HCT116 (cell line): ENCODE data around the gene NAT9. TPM values are rescaled to one million over a fixed set of nuclear protein-coding genes. Genes with fewer than 3 reads are reported as not detected.

Source experiments
- ATAC-seq: fragments of 200-7000 bp; cut with Tn5 transposase; 2 replicates; pipeline ENCODE4 v1.9.1; 2020; ENCODE audit warnings: mild to moderate bottlenecking, moderate library complexity
- BruUV-seq: library from RNA; stranded (reverse); fragments of 400-500 nt; replicated peaks from 2 replicates; lab custom pipeline; 2021; lab: Mats Ljungman, UMichigan
- CTCF ChIA-PET: fragments of 300-600 bp; sonication (Branson Sonifier 250); formaldehyde crosslinking; loops from one replicate; lab custom pipeline; 2021; ENCODE audit warnings: antibody characterized with exemption; lab: Charles Lee
- POLR2A ChIA-PET: fragments of 300-600, 350-600 bp; sonication (Branson Sonifier 250); formaldehyde crosslinking; loops from one replicate; lab custom pipeline; 2021; ENCODE audit warnings: antibody characterized with exemption; lab: Charles Lee
- RAD21 ChIA-PET, 2 experiments: fragments of 300-600 bp; sonication (Branson Sonifier 250); formaldehyde crosslinking; loops; one replicate each; lab custom pipeline; 2023; ENCODE audit warnings: low total read pairs in 2 of 2; ENCODE audit not compliant: uncharacterized antibody in 2 of 2, unreplicated experiment in 2 of 2, low non-redundant PET in 1 of 2; lab: Charles Lee
- DNase-seq: peaks from one replicate; pipeline ENCODE4 v3.0.0-alpha.2; 2010; ENCODE audit warnings: low read depth, low spot score
- H2AFZ ChIP-seq: fragments of 200-600 bp; shearing (Covaris generic), sonication (generic); 2 replicates; pipeline ENCODE4 v1.6.1; 2017; ENCODE audit warnings: low read depth, mixed run types, mixed read lengths, antibody characterized with exemption, low read length; ENCODE audit not compliant: poor library complexity, severe bottlenecking
- H3K27ac ChIP-seq: 2 replicates; pipeline ENCODE4 v1.5.1; 2012; ENCODE audit warnings: low read depth, low read length
- H3K27me3 ChIP-seq: fragments of 200-600 bp; sonication (generic); 2 replicates; pipeline ENCODE4 v1.6.1; 2016; ENCODE audit warnings: mixed run types, low read length, mixed read lengths; ENCODE audit not compliant: insufficient read depth
- H3K36me3 ChIP-seq, 2 experiments: fragments of 200-500 bp in 1 of 2; fragments of 200-600 bp in 1 of 2; sonication (Bioruptor generic) in 1 of 2; sonication (generic) in 1 of 2; 2 replicates each; pipeline versions ENCODE4 v1.5.1 to v1.6.1; 2014 to 2016; ENCODE audit warnings: low read length in 2 of 2, inconsistent platforms in 1 of 2, mixed read lengths in 1 of 2, mixed run types in 1 of 2; ENCODE audit not compliant: insufficient read depth in 2 of 2, control insufficient read depth in 1 of 2
- H3K4me1 ChIP-seq, 2 experiments: fragments of 200-600 bp in 1 of 2; sonication (generic) in 1 of 2; 2 replicates each; pipeline versions ENCODE4 v1.5.1 to v1.6.1; 2012 to 2017; ENCODE audit warnings: low read length in 2 of 2, inconsistent platforms in 1 of 2, mild to moderate bottlenecking in 1 of 2, mixed read lengths in 1 of 2, mixed run types in 1 of 2, moderate library complexity in 1 of 2; ENCODE audit not compliant: insufficient read depth in 2 of 2, control insufficient read depth in 1 of 2
- H3K4me2 ChIP-seq: fragments of 200-600 bp; sonication (generic); 2 replicates; pipeline ENCODE4 v1.6.1; 2017; ENCODE audit warnings: mixed run types, low read length, mixed read lengths
- H3K4me3 ChIP-seq, 2 experiments: fragments of 200-600 bp in 1 of 2; sonication (generic) in 1 of 2; replicated peaks in 1 of 2; 2 replicates each; pipeline ENCODE4 v1.5.1; 2011 to 2016; ENCODE audit warnings: low read length in 2 of 2, control low read depth in 1 of 2, low read depth in 1 of 2, mild to moderate bottlenecking in 1 of 2, mixed read lengths in 1 of 2, mixed run types in 1 of 2
- H3K79me2 ChIP-seq: fragments of 200-600 bp; sonication (generic); 2 replicates; pipeline ENCODE4 v1.6.1; 2017; ENCODE audit warnings: mild to moderate bottlenecking, mixed run types, low read length, moderate library complexity, mixed read lengths; ENCODE audit not compliant: insufficient read depth
- H3K9ac ChIP-seq: fragments of 200-600 bp; sonication (generic); 2 replicates; pipeline ENCODE4 v1.6.1; 2016; ENCODE audit warnings: low read length, mixed read lengths
- H3K9me2 ChIP-seq: fragments of 200-600 bp; sonication (generic), shearing (Covaris generic); 2 replicates; pipeline ENCODE4 v1.6.1; 2017; ENCODE audit warnings: mixed run types, mild to moderate bottlenecking, moderate library complexity; ENCODE audit not compliant: insufficient read depth
- H3K9me3 ChIP-seq, 2 experiments: fragments of 200-500 bp in 1 of 2; fragments of 200-600 bp in 1 of 2; sonication (Bioruptor generic) in 1 of 2; sonication (generic) in 1 of 2; 2 replicates each; pipeline ENCODE4 v1.6.1; 2014 to 2017; ENCODE audit warnings: low read length in 2 of 2, mixed read lengths in 2 of 2, inconsistent platforms in 1 of 2, low read depth in 1 of 2, mild to moderate bottlenecking in 1 of 2, mixed run types in 1 of 2, moderate library complexity in 1 of 2; ENCODE audit not compliant: control insufficient read depth in 1 of 2, insufficient read depth in 1 of 2
- H4K20me1 ChIP-seq: fragments of 200-600 bp; sonication (generic), shearing (Covaris generic); 2 replicates; pipeline ENCODE4 v1.6.1; 2017; ENCODE audit warnings: mixed run types, mild to moderate bottlenecking, moderate library complexity; ENCODE audit not compliant: insufficient read depth
- ATF3 ChIP-seq: IDR thresholded peaks from 2 replicates; pipeline ENCODE4 v1.6.1; 2012
- CBX3 ChIP-seq: IDR thresholded peaks from 2 replicates; pipeline ENCODE4 v1.6.1; 2012; ENCODE audit warnings: low read depth
- CTCF ChIP-seq, 3 experiments: fragments of 200-600 bp in 1 of 3; sonication (generic) in 1 of 3; IDR thresholded peaks in 2 of 3; conservative IDR thresholded peaks in 1 of 3; 2 replicates each; pipeline ENCODE4 v1.5.1; 2012 to 2017; ENCODE audit warnings: low read depth in 2 of 3, low read length in 2 of 3, antibody characterized with exemption in 1 of 3, borderline replicate concordance in 1 of 3, control low read depth in 1 of 3, mild to moderate bottlenecking in 1 of 3, mixed read lengths in 1 of 3, mixed run types in 1 of 3, moderate library complexity in 1 of 3; ENCODE audit not compliant: insufficient read depth in 1 of 3
- ELF1 ChIP-seq: IDR thresholded peaks from 2 replicates; pipeline ENCODE4 v1.6.1; 2012; ENCODE audit warnings: low read depth, borderline replicate concordance
- RAD21 ChIP-seq: IDR thresholded peaks from 2 replicates; pipeline ENCODE4 v1.6.1; 2012; ENCODE audit warnings: low read depth, mild to moderate bottlenecking
- SIN3A ChIP-seq: IDR thresholded peaks from 2 replicates; pipeline ENCODE4 v1.6.1; 2012; ENCODE audit warnings: low read depth
- SP1 ChIP-seq: IDR thresholded peaks from 2 replicates; pipeline ENCODE4 v1.6.1; 2012; ENCODE audit warnings: low read depth
- SRF ChIP-seq: IDR thresholded peaks from 2 replicates; pipeline ENCODE4 v1.6.1; 2012; ENCODE audit warnings: low read depth
- TCF7L2 ChIP-seq: IDR thresholded peaks from 2 replicates; pipeline ENCODE4 v1.7.0; 2011; ENCODE audit warnings: borderline replicate concordance, inconsistent platforms; ENCODE audit not compliant: insufficient read depth, insufficient read length; ENCODE audit errors: extremely low read depth
- YY1 ChIP-seq: IDR thresholded peaks from 2 replicates; pipeline ENCODE4 v1.6.1; 2011; ENCODE audit warnings: low read length, low read depth, moderate library complexity, mild to moderate bottlenecking; ENCODE audit not compliant: insufficient replicate concordance; ENCODE audit errors: extremely low read depth
- ZFX ChIP-seq: fragments of 450-650 bp; IDR thresholded peaks from 2 replicates; pipeline ENCODE4 v1.6.1; 2017
- intact Hi-C: fragments of 100-400 bp; cut with micrococcal nuclease; formaldehyde crosslinking; loops from 2 replicates; pipeline ENCODE4 v1.10.0; 2022
- total RNA-seq: library from RNA; stranded (reverse); gene quantifications from one replicate; pipeline ENCODE4 v1.2.1, GENCODE V29; 2021; ENCODE audit not compliant: unreplicated experiment

Gene NAT9
- total RNA-seq, 1 experiment from 2014 or later, result 88.7 TPM

GRCh38 chr17:74799097-74799496 lies 23.0 kb upstream of the NAT9 start:
- Histone ChIP-seq H3K36me3 (peaks cover 4 to 8% of the 10 kb centered on the region in 2 experiments; a peak in 2 of 4 replicates), H3K4me3 (no peak overlapping the region), H3K9ac (no peak overlapping the region), H3K9me3 (no peaks in the 10 kb centered on the region), H3K9me2 (no peaks in the 10 kb centered on the region), H2AFZ (no peak overlapping the region), H3K4me2 (no peak overlapping the region), H3K27ac (no peak overlapping the region), H3K79me2 (no peaks in the 10 kb centered on the region), H3K4me1 (peaks cover 0 to 10% of the 10 kb centered on the region in 2 experiments; a peak in 1 of 4 replicates), H3K27me3 (no peaks in the 10 kb centered on the region), H4K20me1 (no peaks in the 10 kb centered on the region)
- no peak for DNase-seq
- TF ChIP-seq TCF7L2, result no peak
- TF ChIP-seq SIN3A, result no peak
- TF ChIP-seq CTCF (IDR thresholded peaks at IDR 0.05 in 2 of 3, conservative IDR thresholded peaks at IDR 0.05 in 1 of 3; ENCODE audit: borderline replicate concordance in 1 of 3, insufficient read depth in 1 of 3, low read depth in 2 of 3, low read length in 2 of 3), result no peak
- POLR2A ChIA-PET, result no interaction called here
- CTCF ChIA-PET, result no interaction called here
- no peak for ATAC-seq
- BruUV-seq, result no TSS peak
- intact Hi-C loops, result no loop called here
- RAD21 ChIA-PET, result no interaction called here

GRCh38 chr17:74798239-74798707 lies 22.1 kb upstream of the NAT9 start:
- Histone ChIP-seq H3K9me2 (no peaks in the 10 kb centered on the region), H3K9ac (no peak overlapping the region), H3K9me3 (no peaks in the 10 kb centered on the region), H3K79me2 (no peaks in the 10 kb centered on the region), H4K20me1 (no peaks in the 10 kb centered on the region), H3K4me3 (no peak overlapping the region), H3K4me2 (no peak overlapping the region), H3K4me1 (peaks cover 0 to 10% of the 10 kb centered on the region in 2 experiments; a peak in 1 of 4 replicates), H3K27me3 (no peaks in the 10 kb centered on the region), H3K27ac (no peak overlapping the region), H2AFZ (no peak overlapping the region), H3K36me3 (peaks cover 4 to 8% of the 10 kb centered on the region in 2 experiments; a peak in 2 of 4 replicates)
- ATAC-seq (no peak), DNase-seq (no peak)
- intact Hi-C loops, result no loop called here
- ChIA-PET CTCF (no interaction called here), RAD21 (no interaction called here), POLR2A (no interaction called here)
- BruUV-seq, result no TSS peak
- TF ChIP-seq YY1 (no peak), CBX3 (no peak), SRF (no peak), SP1 (no peak), CTCF (IDR thresholded peaks at IDR 0.05 in 2 of 3, conservative IDR thresholded peaks at IDR 0.05 in 1 of 3; ENCODE audit: borderline replicate concordance in 1 of 3, insufficient read depth in 1 of 3, low read depth in 2 of 3, low read length in 2 of 3) (no peak), ZFX (no peak), ELF1 (no peak), SIN3A (no peak), TCF7L2 (no peak), ATF3 (no peak), RAD21 (no peak)
